ENCODE measurements around the gene NCBP3.

NCBP3 gene

DNA sequence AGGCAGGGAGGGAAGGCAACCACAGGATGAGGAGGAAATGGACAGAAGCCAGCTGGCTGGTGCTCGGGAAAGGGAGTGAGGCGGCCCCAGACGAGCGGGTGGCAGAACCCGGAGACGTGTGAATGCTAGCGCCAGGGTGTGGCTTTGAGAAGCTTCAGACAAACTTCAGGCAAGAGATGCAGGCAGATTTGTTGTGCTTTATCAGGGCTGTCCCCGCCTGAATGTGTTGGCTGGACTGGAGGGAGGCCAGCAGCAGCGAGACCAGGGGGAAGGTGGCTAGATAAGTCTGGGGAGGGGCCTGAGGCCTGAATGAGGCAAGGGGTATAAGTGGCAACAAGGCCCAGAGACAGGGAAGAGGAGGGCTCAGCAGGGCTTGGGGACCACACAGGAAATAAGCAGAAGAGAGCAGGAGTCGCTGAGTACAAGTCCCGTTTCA, 24.8 kb upstream of the NCBP3 start:
- TF ChIP-seq, protein P1, sequence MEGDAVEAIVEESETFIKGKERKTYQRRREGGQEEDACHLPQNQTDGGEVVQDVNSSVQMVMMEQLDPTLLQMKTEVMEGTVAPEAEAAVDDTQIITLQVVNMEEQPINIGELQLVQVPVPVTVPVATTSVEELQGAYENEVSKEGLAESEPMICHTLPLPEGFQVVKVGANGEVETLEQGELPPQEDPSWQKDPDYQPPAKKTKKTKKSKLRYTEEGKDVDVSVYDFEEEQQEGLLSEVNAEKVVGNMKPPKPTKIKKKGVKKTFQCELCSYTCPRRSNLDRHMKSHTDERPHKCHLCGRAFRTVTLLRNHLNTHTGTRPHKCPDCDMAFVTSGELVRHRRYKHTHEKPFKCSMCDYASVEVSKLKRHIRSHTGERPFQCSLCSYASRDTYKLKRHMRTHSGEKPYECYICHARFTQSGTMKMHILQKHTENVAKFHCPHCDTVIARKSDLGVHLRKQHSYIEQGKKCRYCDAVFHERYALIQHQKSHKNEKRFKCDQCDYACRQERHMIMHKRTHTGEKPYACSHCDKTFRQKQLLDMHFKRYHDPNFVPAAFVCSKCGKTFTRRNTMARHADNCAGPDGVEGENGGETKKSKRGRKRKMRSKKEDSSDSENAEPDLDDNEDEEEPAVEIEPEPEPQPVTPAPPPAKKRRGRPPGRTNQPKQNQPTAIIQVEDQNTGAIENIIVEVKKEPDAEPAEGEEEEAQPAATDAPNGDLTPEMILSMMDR (IDR thresholded peaks at IDR 0.05) = no peak
- no peak for TF ChIP-seq ZFX (IDR thresholded peaks at IDR 0.05; ENCODE audit: borderline replicate concordance)
- no peak overlapping the region for H3K27ac ChIP-seq

GRCh38 chr17:3867606-3868005, 21.6 kb upstream of the NCBP3 start:
- no peak overlapping the region for H3K27ac ChIP-seq

GRCh38 chr17:3867106-3867505, 21.1 kb upstream of the NCBP3 start:
- H3K27ac ChIP-seq = no peak overlapping the region
- TF ChIP-seq, protein P1 (IDR thresholded peaks at IDR 0.05) = no peak
- no peak for TF ChIP-seq ZFX (IDR thresholded peaks at IDR 0.05; ENCODE audit: borderline replicate concordance)

More at GRCh38 chr17:3867606-3868005, 21.6 kb upstream of the NCBP3 start:
- no peak for TF ChIP-seq ZFX (IDR thresholded peaks at IDR 0.05; ENCODE audit: borderline replicate concordance)
- TF ChIP-seq, protein P1 (IDR thresholded peaks at IDR 0.05) = no peak

- H3K27ac ChIP-seq = no peak overlapping the region
- TF ChIP-seq, protein P1 (IDR thresholded peaks at IDR 0.05) = no peak
- no peak for TF ChIP-seq ZFX (IDR thresholded peaks at IDR 0.05; ENCODE audit: borderline replicate concordance)
Measured at GRCh38 chr17:3866276-3866675, 20.2 kb upstream of the NCBP3 start.

- no peak overlapping the region for H3K27ac ChIP-seq
- no peak for TF ChIP-seq ZFX (IDR thresholded peaks at IDR 0.05; ENCODE audit: borderline replicate concordance)
- TF ChIP-seq, protein P1 (IDR thresholded peaks at IDR 0.05) = no peak
Measured at GRCh38 chr17:3865176-3865575, 19.1 kb upstream of the NCBP3 start.

- H3K27ac ChIP-seq = no peak overlapping the region
- TF ChIP-seq ZFX (IDR thresholded peaks at IDR 0.05; ENCODE audit: borderline replicate concordance) = no peak
- TF ChIP-seq, protein P1 (IDR thresholded peaks at IDR 0.05) = no peak
Measured at GRCh38 chr17:3864534-3864933, 18.5 kb upstream of the NCBP3 start.

DNA sequence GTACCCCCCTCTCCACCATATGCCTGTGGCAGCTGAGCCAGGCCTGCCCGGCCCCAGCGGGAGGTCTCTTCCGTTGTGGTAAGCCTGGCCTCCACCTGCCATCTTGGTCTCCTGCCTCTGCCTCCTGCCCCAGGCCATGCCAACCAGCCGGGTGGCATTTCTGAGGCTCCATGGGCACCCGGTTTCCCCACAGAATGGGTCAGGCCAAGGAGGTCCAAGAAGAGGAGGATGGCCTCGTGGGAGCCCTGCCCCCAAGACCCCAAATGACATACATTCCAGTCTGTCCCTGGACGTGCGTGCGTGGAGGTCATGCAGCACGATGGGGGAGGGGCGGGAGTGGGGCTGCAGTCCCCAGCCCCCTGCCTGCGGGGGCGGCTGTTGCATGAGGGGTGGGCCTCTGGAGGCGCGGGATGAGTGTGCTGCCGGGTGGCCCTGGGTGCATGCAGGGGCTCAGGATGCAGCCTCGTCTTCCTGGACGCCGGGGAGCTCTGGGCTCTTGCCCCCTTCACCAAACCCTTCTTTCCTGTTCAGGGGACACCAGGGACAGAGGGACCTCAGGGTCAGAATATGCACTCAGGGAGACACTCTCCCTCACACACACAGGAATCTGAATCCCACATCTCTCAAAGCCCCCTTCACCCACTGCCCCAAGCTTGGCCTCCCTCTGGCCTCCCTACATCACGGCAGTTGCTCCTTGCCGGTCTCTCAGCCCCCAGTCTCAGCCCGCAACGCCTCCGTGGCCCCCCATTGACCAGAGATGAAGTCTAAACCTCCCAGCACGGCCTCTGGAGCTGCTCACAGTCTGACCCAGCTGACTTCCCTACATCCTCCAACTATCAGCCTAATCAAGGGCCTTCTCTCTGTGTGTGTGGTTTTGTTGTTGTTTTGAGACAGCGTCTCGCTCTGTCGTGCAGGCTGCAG, 16.0 kb upstream of the NCBP3 start:
- H3K27ac ChIP-seq = no peak overlapping the region
- TF ChIP-seq, protein P1 (IDR thresholded peaks at IDR 0.05) = no peak
- no peak for TF ChIP-seq ZFX (IDR thresholded peaks at IDR 0.05; ENCODE audit: borderline replicate concordance)

Data from 22Rv1 (cell line).